IMR-90 (cell line): ENCODE results near the gene RGMA. TPM values are rescaled to one million over a fixed set of nuclear protein-coding genes. Genes with fewer than 3 reads are reported as not detected.

ENCODE experiments used
- ATAC-seq: fragments of 200-7000 bp; cut with Tn5 transposase; 2 replicates; pipeline ENCODE4 v1.9.1; 2020; ENCODE audit warnings: low read depth, mild to moderate bottlenecking, moderate library complexity
- BruUV-seq: library from RNA; stranded (reverse); fragments of 400-500 nt; replicated peaks from 2 replicates; lab custom pipeline; 2021; lab: Mats Ljungman, UMichigan
- CTCF ChIA-PET: fragments of 300-600 bp; formaldehyde crosslinking; extraction: SDS; loops from one replicate; lab custom pipeline; 2021; ENCODE audit warnings: antibody characterized with exemption; lab: Yijun Ruan, JAX
- POLR2A ChIA-PET: fragments of 300-600 bp; sonication (Branson Sonifier 250); formaldehyde crosslinking; loops from one replicate; lab custom pipeline; 2022; ENCODE audit warnings: antibody characterized with exemption; ENCODE audit not compliant: unreplicated experiment; lab: Charles Lee
- DNase-seq: peaks from one replicate; pipeline ENCODE4 v3.0.0; 2013
- H2AFZ ChIP-seq: replicated peaks from 2 replicates; pipeline ENCODE3; 2013; ENCODE audit warnings: low read length, mild to moderate bottlenecking; ENCODE audit not compliant: poor library complexity
- H2AK5ac ChIP-seq: 2 replicates; pipeline ENCODE4 v1.6.1; 2013; ENCODE audit warnings: low read depth, low read length, inconsistent platforms
- H2AK9ac ChIP-seq: replicated peaks from 2 replicates; pipeline ENCODE3; 2013; ENCODE audit warnings: mild to moderate bottlenecking, low read depth, low read length, moderate library complexity; ENCODE audit not compliant: poor library complexity
- H2BK120ac ChIP-seq: 2 replicates; pipeline ENCODE4 v1.6.1; 2013; ENCODE audit warnings: low read depth, low read length, inconsistent platforms
- H2BK15ac ChIP-seq: 3 replicates; pipeline ENCODE4 v1.6.1; 2013; ENCODE audit warnings: low read depth, low read length, inconsistent platforms
- H2BK20ac ChIP-seq: 2 replicates; pipeline ENCODE4 v1.6.1; 2013; ENCODE audit warnings: low read depth, mild to moderate bottlenecking, inconsistent platforms, low read length, moderate library complexity
- H2BK5ac ChIP-seq: 2 replicates; pipeline ENCODE4 v1.6.1; 2013; ENCODE audit warnings: mild to moderate bottlenecking, low read depth, low read length, inconsistent platforms; ENCODE audit not compliant: poor library complexity, severe bottlenecking
- H3K14ac ChIP-seq: replicated peaks from 2 replicates; pipeline ENCODE4 v1.6.1; 2013; ENCODE audit warnings: low read depth, low read length, inconsistent platforms
- H3K18ac ChIP-seq: 2 replicates; pipeline ENCODE4 v1.6.1; 2013; ENCODE audit warnings: low read depth, low read length, control low read depth
- H3K23ac ChIP-seq: 2 replicates; pipeline ENCODE4 v1.6.1; 2013; ENCODE audit warnings: low read depth, low read length, inconsistent platforms
- H3K27ac ChIP-seq: 2 replicates; pipeline ENCODE4 v1.5.1; 2013; ENCODE audit warnings: mild to moderate bottlenecking, control low read depth, low read length; ENCODE audit not compliant: insufficient read depth
- H3K27me3 ChIP-seq: 2 replicates; pipeline ENCODE4 v1.6.1; 2013; ENCODE audit warnings: low read length; ENCODE audit not compliant: control insufficient read depth, insufficient read depth
- H3K36me3 ChIP-seq: 2 replicates; pipeline ENCODE4 v1.6.1; 2013; ENCODE audit warnings: low read length, mixed read lengths; ENCODE audit not compliant: control insufficient read depth, insufficient read depth
- H3K4ac ChIP-seq: 2 replicates; pipeline ENCODE4 v1.6.1; 2013; ENCODE audit warnings: low read depth, low read length, inconsistent platforms
- H3K4me1 ChIP-seq: 2 replicates; pipeline ENCODE4 v1.6.1; 2013; ENCODE audit warnings: low read length, mixed read lengths; ENCODE audit not compliant: control insufficient read depth, insufficient read depth
- H3K4me2 ChIP-seq: 2 replicates; pipeline ENCODE4 v1.6.1; 2013; ENCODE audit warnings: low read depth, mild to moderate bottlenecking, control low read depth, low read length, moderate library complexity
- H3K4me3 ChIP-seq: 2 replicates; pipeline ENCODE4 v1.5.1; 2013; ENCODE audit warnings: low read depth, mild to moderate bottlenecking, control low read depth, low read length, moderate library complexity; ENCODE audit not compliant: insufficient read depth
- H3K56ac ChIP-seq: 2 replicates; pipeline ENCODE4 v1.6.1; 2013; ENCODE audit warnings: low read length, inconsistent platforms; ENCODE audit not compliant: insufficient read depth; ENCODE audit errors: extremely low read depth
- H3K79me1 ChIP-seq, 2 experiments: 2 replicates each; pipeline ENCODE4 v1.6.1; 2013; ENCODE audit warnings: low read length in 2 of 2, inconsistent platforms in 1 of 2, low read depth in 1 of 2
- H3K9ac ChIP-seq: 2 replicates; pipeline ENCODE4 v1.6.1; 2013; ENCODE audit warnings: low read depth, low read length, control low read depth
- H3K9me1 ChIP-seq: 2 replicates; pipeline ENCODE4 v1.6.1; 2013; ENCODE audit warnings: low read length, inconsistent platforms; ENCODE audit not compliant: insufficient read depth
- H3K9me3 ChIP-seq: 2 replicates; pipeline ENCODE4 v1.6.1; 2013; ENCODE audit warnings: low read length; ENCODE audit not compliant: control insufficient read depth, insufficient read depth
- H4K20me1 ChIP-seq: 2 replicates; pipeline ENCODE4 v1.6.1; 2013; ENCODE audit warnings: low read length, inconsistent platforms; ENCODE audit not compliant: insufficient read depth
- H4K5ac ChIP-seq: 2 replicates; pipeline ENCODE4 v1.6.1; 2013; ENCODE audit warnings: mild to moderate bottlenecking, low read depth, low read length, control low read depth
- H4K8ac ChIP-seq, 2 experiments: 2 replicates each; pipeline ENCODE4 v1.6.1; 2013; ENCODE audit warnings: low read depth in 2 of 2, low read length in 2 of 2, control low read depth in 1 of 2, inconsistent platforms in 1 of 2
- H4K91ac ChIP-seq: 2 replicates; pipeline ENCODE4 v1.6.1; 2013; ENCODE audit warnings: low read depth, low read length, inconsistent platforms; ENCODE audit not compliant: insufficient read depth
- NFE2L2 ChIP-seq: fragments of 150-350 bp; IDR thresholded peaks from 2 replicates; pipeline ENCODE4 v1.6.1; 2016; ENCODE audit warnings: low read depth, mild to moderate bottlenecking, low read length
- SMC3 ChIP-seq: fragments of 150-350 bp; IDR thresholded peaks from 2 replicates; pipeline ENCODE4 v1.6.1; 2016; ENCODE audit warnings: low read depth, mild to moderate bottlenecking, antibody characterized with exemption, low read length, moderate library complexity
- WGBS, 2 experiments: methylation state at CpG; one replicate each; pipeline versions ENCODE4 v1.1.5 to v1.1.7; 2013; ENCODE audit warnings: missing lambda C conversion rate in 2 of 2; ENCODE audit not compliant: insufficient read length in 1 of 2; ENCODE audit errors: extremely low coverage in 2 of 2; 5-methylcytosine and 5-hydroxymethylcytosine counted together
- dilution Hi-C: fragments of 300-500 bp; cut with HindIII; formaldehyde crosslinking; loops from one replicate; pipeline ENCODE4 v1.14.3; 2018; ENCODE audit warnings: low sequenced_read_pairs; ENCODE audit not compliant: unreplicated experiment
- in situ Hi-C: fragments of 300-500 bp; cut with MboI; formaldehyde crosslinking; loops from 3 replicates; pipeline ENCODE4 v1.14.3; 2019; ENCODE audit warnings: low sequenced_read_pairs, inconsistent platforms, mixed read lengths
- intact Hi-C: fragments of 100-400 bp; cut with micrococcal nuclease; formaldehyde crosslinking; loops from 2 replicates; pipeline ENCODE4 v1.10.0; 2022
- polyA plus RNA-seq, 3 experiments: library from polyadenylated mRNA; depleted of rRNA; stranded (reverse); fragments of >200 nt; gene quantifications; 2 replicates each; pipeline ENCODE4 v1.2.3, GENCODE V29; 2012; ENCODE audit warnings: low replicate concordance in 1 of 3
- total RNA-seq: library from RNA; depleted of rRNA; stranded (reverse); fragments of >200 nt; gene quantifications from 2 replicates; pipeline ENCODE4 v1.2.3, GENCODE V29; 2012
- TF ChIP-seq, protein P1 (sequence below): fragments of 150-350 bp; IDR thresholded peaks from 2 replicates; pipeline ENCODE4 v1.6.1; 2017; ENCODE audit warnings: mild to moderate bottlenecking, antibody characterized with exemption, low read length, low read depth

Gene RGMA
- total and polyA plus RNA-seq, 2 of the 4 experiments (the other 2 are of a cell fraction), result 0.18 to 0.26 TPM

DNA sequence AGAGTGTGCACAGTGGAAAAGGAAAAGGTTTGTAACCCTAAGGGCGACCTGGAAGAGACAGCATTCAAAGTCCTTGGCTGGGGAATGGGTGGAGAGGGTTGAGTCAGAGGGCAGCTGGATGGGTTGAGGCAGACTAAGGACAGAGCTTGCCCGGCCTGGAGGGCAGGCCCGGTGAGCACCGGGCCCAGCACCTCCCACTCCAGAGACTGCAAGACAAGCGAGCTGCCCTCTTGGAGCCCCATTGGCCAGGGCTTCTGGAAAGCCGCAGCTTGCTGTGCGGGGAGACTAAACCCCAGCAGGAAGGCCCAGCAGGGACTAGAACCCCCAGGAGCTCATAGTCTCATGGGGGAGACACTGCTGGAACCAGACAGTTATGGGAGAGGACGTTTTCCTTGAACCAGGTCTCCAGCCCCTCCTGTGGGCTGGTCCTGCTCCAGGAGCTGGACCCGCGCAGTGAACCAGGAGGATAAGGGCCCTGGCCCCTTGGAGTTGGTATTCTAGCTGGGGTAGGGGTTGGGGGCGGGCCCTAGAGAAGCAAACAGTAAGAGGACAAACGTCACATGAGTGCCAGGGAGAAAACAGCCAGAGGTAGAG, 59.1 kb downstream of the RGMA start (continued):
- TF ChIP-seq, protein P1, sequence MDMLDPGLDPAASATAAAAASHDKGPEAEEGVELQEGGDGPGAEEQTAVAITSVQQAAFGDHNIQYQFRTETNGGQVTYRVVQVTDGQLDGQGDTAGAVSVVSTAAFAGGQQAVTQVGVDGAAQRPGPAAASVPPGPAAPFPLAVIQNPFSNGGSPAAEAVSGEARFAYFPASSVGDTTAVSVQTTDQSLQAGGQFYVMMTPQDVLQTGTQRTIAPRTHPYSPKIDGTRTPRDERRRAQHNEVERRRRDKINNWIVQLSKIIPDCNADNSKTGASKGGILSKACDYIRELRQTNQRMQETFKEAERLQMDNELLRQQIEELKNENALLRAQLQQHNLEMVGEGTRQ, result no peak

DNA sequence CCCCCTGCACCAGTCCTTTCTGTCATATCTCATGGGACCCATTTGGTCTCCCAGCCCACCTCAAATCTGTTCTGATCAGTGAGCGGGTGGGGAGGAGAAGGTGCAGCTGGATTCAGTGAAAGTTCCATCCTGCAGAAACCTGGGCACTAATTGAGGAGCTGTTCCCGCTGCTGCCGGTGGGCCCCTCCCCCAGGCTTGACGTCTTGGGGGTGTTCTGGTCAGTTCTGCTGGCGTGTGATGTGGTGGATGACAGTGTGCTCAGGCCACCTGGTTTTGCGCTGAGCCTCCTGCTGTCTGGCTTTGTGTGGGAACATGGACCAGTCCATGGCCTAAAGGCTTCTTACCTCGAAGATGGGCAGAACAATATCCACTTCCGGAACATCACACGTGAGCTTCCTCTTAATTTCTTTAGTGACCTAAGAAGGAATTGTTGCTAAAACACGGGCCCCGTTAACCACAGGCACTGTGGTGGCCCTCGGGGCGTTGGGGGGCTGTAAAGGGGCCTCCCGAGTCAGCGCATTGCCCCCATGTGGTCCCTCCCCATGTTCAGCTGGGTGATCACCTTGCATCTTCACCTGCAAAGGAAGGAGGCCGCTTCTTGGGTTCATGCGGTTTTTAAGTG, 59.7 kb downstream of the RGMA start:
- Histone ChIP-seq H4K20me1 (peaks cover 38% of the 10 kb centered on the region), H3K4me1 (peaks cover 22% of the 10 kb centered on the region), H4K91ac (no peak overlapping the region), H2AFZ (no peak overlapping the region), H3K4ac (no peak overlapping the region), H2BK120ac (no peak overlapping the region), H3K23ac (no peak overlapping the region), H3K18ac (no peak overlapping the region), H4K8ac (no peak overlapping the region), H3K56ac (no peak overlapping the region), H3K36me3 (peaks cover 31% of the 10 kb centered on the region), H3K4me3 (no peak overlapping the region), H3K9ac (no peak overlapping the region), H3K27me3 (no peaks in the 10 kb centered on the region), H3K79me1 (peaks cover 15 to 29% of the 10 kb centered on the region in 2 experiments), H2BK5ac (no peak overlapping the region), H3K4me2 (no peak overlapping the region; the same call in 1 of the 2 replicates), H3K27ac (peak overlapping the region; percentile 10; the same call in 1 of the 2 replicates), H2BK20ac (no peak overlapping the region), H2BK15ac (no peak overlapping the region), H3K9me1 (peaks cover 9% of the 10 kb centered on the region; the same call in 1 of the 2 replicates), H2AK5ac (no peak overlapping the region; the same call in 1 of the 2 replicates), H3K9me3 (no peaks in the 10 kb centered on the region), H4K5ac (no peak overlapping the region; the same call in 1 of the 2 replicates), H2AK9ac (no peak overlapping the region), H3K14ac (no peak overlapping the region)
- dilution Hi-C loops (no loop called here), in situ Hi-C loops (loop anchor here (10.0 kb wide), 1 partner anchor 235 kb away; no protein-coding TSS in a partner anchor), intact Hi-C loops (no loop called here)
- WGBS, 2 experiments, result 83% methylated on average over 5 of the region's 17 CpGs; no CpG with 5 or more reads in 1 of the 2 experiments
- BruUV-seq, result no TSS peak
- DNase-seq, result peak; percentile 38
- TF ChIP-seq NFE2L2, result no peak
- TF ChIP-seq SMC3, result no peak
- no peak for ATAC-seq
- ChIA-PET CTCF (interaction anchor here (0.6 to 3.0 kb wide), 5 partner anchors 82 to 1128 kb away, joined by 3 to 20 read pairs (median 3); no protein-coding TSS in a partner anchor), POLR2A (interaction anchor here (0.5 kb wide), 1 partner anchor 69 kb away, joined by 4 read pairs; no protein-coding TSS in a partner anchor)
